Thoracic aorta (tissue), 2 donors: ENCODE measurements around the gene KIF12. TPM values are rescaled to one million over a fixed set of nuclear protein-coding genes. Genes with fewer than 3 reads are reported as not detected.

ENCODE experiments used
- ATAC-seq: fragments of 150-250 bp; one replicate; pipeline ENCODE4 v1.8.0; 2017; ENCODE audit warnings: low read depth; ENCODE audit not compliant: insufficient number of reproducible peaks, low FRiP score
- DNase-seq: peaks from one replicate; pipeline ENCODE4 v3.0.0-alpha.2; 2020; ENCODE audit warnings: low spot score
- H3K27ac ChIP-seq, 2 donors: fragments of 200-600 bp; sonication (generic); 1 replicate in 1 of 2; 2 replicates in 1 of 2; pipeline ENCODE4 v1.5.1; 2016; ENCODE audit warnings: mild to moderate bottlenecking in 2 of 2, moderate library complexity in 2 of 2
- H3K27me3 ChIP-seq: fragments of 200-600 bp; sonication (generic); replicated peaks from 2 replicates; pipeline ENCODE4 v1.6.0; 2016; ENCODE audit warnings: mild to moderate bottlenecking; ENCODE audit not compliant: insufficient read depth
- H3K36me3 ChIP-seq: fragments of 200-600 bp; sonication (generic); one replicate; pipeline ENCODE4 v1.5.1; 2016
- H3K4me1 ChIP-seq, 2 donors: fragments of 200-600 bp; sonication (generic); 1 replicate in 1 of 2; 2 replicates in 1 of 2; pipeline versions ENCODE4 v1.5.1 to v1.6.0; 2016; ENCODE audit warnings: low read depth in 2 of 2, mild to moderate bottlenecking in 1 of 2; ENCODE audit not compliant: control insufficient read depth in 1 of 2
- H3K4me3 ChIP-seq: fragments of 200-600 bp; sonication (generic); 2 replicates; pipeline ENCODE4 v1.5.1; 2016; ENCODE audit warnings: mild to moderate bottlenecking
- H3K9me3 ChIP-seq: fragments of 200-600 bp; sonication (generic); 2 replicates; pipeline ENCODE4 v1.5.1; 2016
- total RNA-seq, 2 donors: library from RNA; depleted of rRNA; stranded (reverse); fragments of >200 nt; gene quantifications; one replicate each; pipeline versions ENCODE4 v1.1.0 to v1.2.3, GENCODE V29; 2016
- TF ChIP-seq, protein P1 (sequence below): fragments of 200-600 bp; sonication (generic); IDR thresholded peaks from one replicate; pipeline ENCODE4 v1.5.1; 2019; ENCODE audit warnings: antibody characterized with exemption

Gene KIF12
- total RNA-seq, 2 donors from 2014 or later, result not detected

DNA sequence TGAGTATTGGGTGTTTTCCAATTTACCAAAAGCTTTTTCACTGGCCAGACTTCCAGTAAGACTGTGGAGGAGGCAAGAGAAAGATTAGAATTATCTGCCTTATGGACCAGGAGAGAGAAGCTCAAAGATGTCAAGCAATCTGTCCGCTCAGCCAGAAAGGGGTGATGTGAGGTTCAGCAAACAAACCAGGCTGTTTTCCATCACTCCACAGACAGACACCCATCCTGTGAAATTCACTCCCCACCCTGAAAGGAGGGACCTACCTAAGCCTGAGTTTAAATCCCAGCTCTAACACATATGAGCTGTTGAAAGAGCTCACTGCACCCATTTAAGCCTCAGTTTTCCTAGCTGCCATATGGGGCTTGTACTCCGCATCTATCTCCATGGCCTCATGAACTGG is 41.3 kb upstream of the KIF12 start:
- H3K36me3 ChIP-seq, result no peaks in the 10 kb centered on the region
- DNase-seq, result no peak
- no peak overlapping the region for H3K27ac ChIP-seq
- H3K27me3 ChIP-seq, result no peaks in the 10 kb centered on the region
- H3K4me3 ChIP-seq, result no peak overlapping the region
- TF ChIP-seq, protein P1, sequence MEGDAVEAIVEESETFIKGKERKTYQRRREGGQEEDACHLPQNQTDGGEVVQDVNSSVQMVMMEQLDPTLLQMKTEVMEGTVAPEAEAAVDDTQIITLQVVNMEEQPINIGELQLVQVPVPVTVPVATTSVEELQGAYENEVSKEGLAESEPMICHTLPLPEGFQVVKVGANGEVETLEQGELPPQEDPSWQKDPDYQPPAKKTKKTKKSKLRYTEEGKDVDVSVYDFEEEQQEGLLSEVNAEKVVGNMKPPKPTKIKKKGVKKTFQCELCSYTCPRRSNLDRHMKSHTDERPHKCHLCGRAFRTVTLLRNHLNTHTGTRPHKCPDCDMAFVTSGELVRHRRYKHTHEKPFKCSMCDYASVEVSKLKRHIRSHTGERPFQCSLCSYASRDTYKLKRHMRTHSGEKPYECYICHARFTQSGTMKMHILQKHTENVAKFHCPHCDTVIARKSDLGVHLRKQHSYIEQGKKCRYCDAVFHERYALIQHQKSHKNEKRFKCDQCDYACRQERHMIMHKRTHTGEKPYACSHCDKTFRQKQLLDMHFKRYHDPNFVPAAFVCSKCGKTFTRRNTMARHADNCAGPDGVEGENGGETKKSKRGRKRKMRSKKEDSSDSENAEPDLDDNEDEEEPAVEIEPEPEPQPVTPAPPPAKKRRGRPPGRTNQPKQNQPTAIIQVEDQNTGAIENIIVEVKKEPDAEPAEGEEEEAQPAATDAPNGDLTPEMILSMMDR, result no peak
- H3K9me3 ChIP-seq, result no peaks in the 10 kb centered on the region
- ATAC-seq, result no peak
- peaks cover 0 to 22% of the 10 kb centered on the region in 2 donors for H3K4me1 ChIP-seq

DNA sequence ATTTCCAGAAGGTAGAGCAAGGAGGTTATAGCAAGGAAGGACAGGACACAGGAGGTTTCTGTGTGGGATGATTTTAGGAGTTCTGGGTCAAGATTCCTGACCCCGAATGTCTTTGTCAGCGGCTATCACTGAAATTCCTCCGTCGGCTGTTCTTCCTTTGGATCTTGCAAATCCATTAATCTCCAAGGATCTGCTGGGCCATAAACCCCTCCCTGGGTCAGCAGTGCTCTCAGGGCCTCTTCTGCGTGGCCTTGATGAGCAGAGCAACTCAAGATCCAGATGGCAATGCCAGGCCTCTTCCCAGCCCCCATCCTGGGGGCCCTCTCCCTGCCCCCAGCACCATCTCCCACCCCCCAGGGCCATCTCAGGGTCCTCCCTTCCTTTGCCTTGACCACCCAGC is 40.0 kb upstream of the KIF12 start:
- H3K4me1 ChIP-seq, result peaks cover 0 to 22% of the 10 kb centered on the region in 2 donors
- no peak overlapping the region for H3K4me3 ChIP-seq
- no peaks in the 10 kb centered on the region for H3K27me3 ChIP-seq
- H3K9me3 ChIP-seq, result no peaks in the 10 kb centered on the region
- H3K27ac ChIP-seq, result no peak overlapping the region
- TF ChIP-seq, protein P1, result no peak
- no peaks in the 10 kb centered on the region for H3K36me3 ChIP-seq
- ATAC-seq, result no peak
- no peak for DNase-seq

GRCh38 chr9:114138552-114138971 is 39.5 kb upstream of the KIF12 start:
- Histone ChIP-seq H3K9me3 (no peaks in the 10 kb centered on the region), H3K27ac (no peak overlapping the region), H3K27me3 (no peaks in the 10 kb centered on the region), H3K4me3 (no peak overlapping the region), H3K36me3 (no peaks in the 10 kb centered on the region), H3K4me1 (peaks cover 0 to 22% of the 10 kb centered on the region in 2 donors)
- TF ChIP-seq, protein P1, result no peak
- ATAC-seq, result no peak
- no peak for DNase-seq

- Histone ChIP-seq H3K4me3 (no peak overlapping the region), H3K9me3 (no peaks in the 10 kb centered on the region), H3K4me1 (peaks cover 0 to 22% of the 10 kb centered on the region in 2 donors), H3K27me3 (no peaks in the 10 kb centered on the region), H3K27ac (no peak overlapping the region), H3K36me3 (no peaks in the 10 kb centered on the region)
- TF ChIP-seq, protein P1, result no peak
- DNase-seq (no peak), ATAC-seq (no peak)
Observed at GRCh38 chr9:114137831-114138230, 38.7 kb upstream of the KIF12 start.

DNA sequence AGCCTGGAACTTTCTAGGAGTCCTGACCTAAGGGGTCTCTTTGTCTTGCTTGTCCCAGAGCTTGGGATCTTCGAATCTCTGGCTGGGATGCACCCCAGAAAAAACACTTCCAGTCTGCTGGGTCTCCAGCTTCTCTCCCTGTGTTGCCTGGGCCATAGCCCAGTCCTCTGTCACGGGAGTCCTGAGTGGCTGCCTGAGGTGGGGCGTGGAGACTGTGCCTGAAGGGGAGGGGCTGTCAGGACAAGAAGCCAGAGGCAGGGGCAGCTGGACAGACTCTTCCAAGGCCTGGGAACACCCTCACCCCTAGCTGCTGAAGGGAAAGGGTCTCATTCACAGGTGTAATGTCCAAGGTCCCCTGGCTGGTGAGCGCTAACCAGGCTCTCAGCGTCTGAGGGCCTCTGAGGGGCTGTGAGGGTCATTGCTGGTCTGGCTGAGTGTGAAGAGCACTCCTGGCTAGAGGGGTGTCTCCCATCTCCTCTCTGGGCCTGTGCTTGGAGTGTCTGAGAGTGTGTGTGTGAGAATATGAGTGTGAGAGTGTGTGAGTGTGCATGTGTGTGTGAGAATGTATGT is 35.8 kb upstream of the KIF12 start:
- TF ChIP-seq, protein P1, result no peak
- ATAC-seq (no peak), DNase-seq (no peak)
- Histone ChIP-seq H3K36me3 (no peaks in the 10 kb centered on the region), H3K4me3 (no peak overlapping the region), H3K9me3 (no peaks in the 10 kb centered on the region), H3K27me3 (no peaks in the 10 kb centered on the region), H3K27ac (no peak overlapping the region), H3K4me1 (peaks cover 0 to 6% of the 10 kb centered on the region in 2 donors)
